OCI-LY1 (cell line): ENCODE data around the gene CHAD.

Source experiments
- H2AFZ ChIP-seq: fragments of 200-600 bp; sonication (generic), shearing (Covaris generic); 2 replicates; pipeline ENCODE4 v1.6.0; 2014; ENCODE audit warnings: antibody characterized with exemption, mild to moderate bottlenecking, low read length
- H3F3A ChIP-seq: fragments of 200-600 bp; sonication (generic), shearing (Covaris generic); 2 replicates; pipeline ENCODE4 v1.6.0; 2014; ENCODE audit warnings: mild to moderate bottlenecking, antibody characterized with exemption, low read length, moderate library complexity; ENCODE audit not compliant: insufficient read depth
- H3K27ac ChIP-seq: fragments of 200-600 bp; sonication (generic); 2 replicates; pipeline ENCODE4 v1.5.1; 2014; ENCODE audit warnings: low read length, mixed run types, mild to moderate bottlenecking, low read depth; ENCODE audit not compliant: poor library complexity, severe bottlenecking
- H3K27me3 ChIP-seq: fragments of 200-600 bp; sonication (generic); 2 replicates; pipeline ENCODE4 v1.6.0; 2014; ENCODE audit warnings: antibody characterized with exemption, mild to moderate bottlenecking, low read length, moderate library complexity; ENCODE audit not compliant: insufficient read depth
- H3K36me3 ChIP-seq: fragments of 200-600 bp; sonication (generic); 2 replicates; pipeline ENCODE4 v1.6.1; 2014; ENCODE audit warnings: mild to moderate bottlenecking, antibody characterized with exemption, low read length, moderate library complexity, mixed read lengths; ENCODE audit not compliant: insufficient read depth
- H3K4me1 ChIP-seq: fragments of 200-600 bp; sonication (generic); 2 replicates; pipeline ENCODE4 v1.5.1; 2014; ENCODE audit warnings: mild to moderate bottlenecking, low read length, moderate library complexity; ENCODE audit not compliant: insufficient read depth, severe bottlenecking
- H3K4me2 ChIP-seq: fragments of 200-600 bp; sonication (generic), shearing (Covaris generic); 2 replicates; pipeline ENCODE4 v1.6.1; 2014; ENCODE audit warnings: low read length
- H3K4me3 ChIP-seq: fragments of 200-600 bp; sonication (generic); 2 replicates; pipeline ENCODE4 v1.5.1; 2014; ENCODE audit warnings: low read length, low read depth, mild to moderate bottlenecking, mixed read lengths; ENCODE audit not compliant: poor library complexity, severe bottlenecking
- H3K79me2 ChIP-seq: fragments of 200-600 bp; shearing (Covaris generic); 2 replicates; pipeline ENCODE4 v1.6.1; 2016; ENCODE audit warnings: mixed run types, low read length, mixed read lengths; ENCODE audit not compliant: insufficient read depth
- H3K9ac ChIP-seq: fragments of 200-600 bp; sonication (generic), shearing (Covaris generic); 2 replicates; pipeline ENCODE4 v1.6.1; 2014; ENCODE audit warnings: mild to moderate bottlenecking, low read length, mixed read lengths
- H3K9me2 ChIP-seq: fragments of 200-600 bp; sonication (generic), shearing (Covaris generic); 2 replicates; pipeline ENCODE4 v1.6.1; 2014; ENCODE audit warnings: low read depth, mild to moderate bottlenecking, low read length, mixed read lengths
- H3K9me3 ChIP-seq: fragments of 200-600 bp; shearing (Covaris generic); 2 replicates; pipeline ENCODE4 v1.6.1; 2014; ENCODE audit warnings: low read length, mixed read lengths
- H4K20me1 ChIP-seq: fragments of 200-600 bp; sonication (generic), shearing (Covaris generic); 2 replicates; pipeline ENCODE4 v1.6.0; 2016; ENCODE audit warnings: mild to moderate bottlenecking, low read length; ENCODE audit not compliant: insufficient read depth
- EZH2 ChIP-seq: fragments of 200-600 bp; sonication (generic), shearing (Covaris generic); IDR thresholded peaks from 2 replicates; pipeline ENCODE4 v1.8.0; 2017; ENCODE audit warnings: borderline replicate concordance, mixed run types, mild to moderate bottlenecking, antibody characterized with exemption, low read length, moderate library complexity, mixed read lengths
- TF ChIP-seq, protein P1 (sequence below): fragments of 200-600 bp; sonication (generic), shearing (Covaris generic); IDR thresholded peaks from 2 replicates; pipeline ENCODE4 v1.5.1; 2017; ENCODE audit warnings: mild to moderate bottlenecking, antibody characterized with exemption, low read length, moderate library complexity, mixed read lengths

Gene CHAD

DNA sequence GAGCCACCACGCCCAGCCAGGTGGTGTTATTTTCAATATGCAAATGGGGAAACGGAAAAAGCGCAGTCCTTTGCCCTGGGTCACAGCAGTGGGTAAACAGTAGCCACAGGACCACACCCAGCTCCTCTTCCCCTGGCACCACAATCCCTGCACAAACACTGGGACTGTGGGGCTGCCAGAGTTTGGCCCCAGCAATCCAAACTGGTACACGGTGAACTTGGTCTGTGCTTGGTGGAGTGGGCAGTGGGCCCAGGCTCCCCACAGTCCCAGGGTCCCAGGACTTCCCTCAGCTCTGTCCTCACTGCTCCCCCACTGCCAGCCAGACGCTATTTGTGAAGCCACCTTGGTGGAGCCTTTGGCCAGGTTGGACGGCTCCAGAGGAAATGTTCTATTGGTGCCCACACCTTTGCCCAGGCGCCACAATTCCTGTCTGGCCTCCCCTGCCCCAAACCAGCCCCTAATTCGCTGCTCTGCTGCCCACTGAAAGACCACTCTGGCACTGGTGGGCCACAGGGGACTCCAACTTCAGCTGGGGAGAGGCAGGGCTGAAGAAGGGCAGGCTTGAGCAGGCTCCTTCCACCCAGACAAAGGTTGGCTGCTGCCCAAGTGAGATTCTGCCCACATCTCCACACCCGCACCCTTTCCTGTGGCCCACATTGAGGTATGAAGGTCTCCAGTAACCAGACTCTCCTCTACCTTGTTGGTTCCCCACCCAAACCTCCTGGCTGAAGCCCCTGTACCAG is 2.1 kb downstream of the CHAD start:
- H3K79me2 ChIP-seq, result no peaks in the 10 kb centered on the region
- H3K4me1 ChIP-seq, result no peaks in the 10 kb centered on the region
- no peak overlapping the region for H2AFZ ChIP-seq
- TF ChIP-seq EZH2, result no peak
- H3K4me2 ChIP-seq, result no peak overlapping the region
- H3K9ac ChIP-seq, result no peak overlapping the region
- no peaks in the 10 kb centered on the region for H3K36me3 ChIP-seq
- no peak overlapping the region for H3K27ac ChIP-seq
- no peaks in the 10 kb centered on the region for H4K20me1 ChIP-seq
- H3K27me3 ChIP-seq, result no peaks in the 10 kb centered on the region
- H3K4me3 ChIP-seq, result no peak overlapping the region
- H3K9me2 ChIP-seq, result no peaks in the 10 kb centered on the region
- no peaks in the 10 kb centered on the region for H3K9me3 ChIP-seq
- H3F3A ChIP-seq, result no peaks in the 10 kb centered on the region

DNA sequence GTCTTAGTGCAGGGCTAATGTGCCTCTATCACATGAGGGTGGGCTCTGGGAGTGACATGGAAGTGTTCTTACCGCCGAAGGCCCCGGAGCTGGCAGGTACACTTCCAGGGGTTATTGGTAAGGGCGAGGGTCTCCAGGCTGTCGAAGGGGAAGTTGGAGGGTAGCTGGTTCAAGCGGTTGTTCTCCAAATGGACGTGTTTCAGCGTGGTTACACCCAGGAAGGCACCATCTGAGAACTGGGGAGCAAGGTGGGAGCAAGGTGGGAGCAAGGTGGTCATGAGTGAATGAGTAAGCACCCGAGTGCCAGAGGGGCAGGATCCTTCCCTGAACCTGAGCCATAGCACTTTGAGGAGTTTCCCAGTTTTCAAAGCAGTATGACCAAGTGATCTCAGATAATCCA is 3.0 kb downstream of the CHAD start:
- Histone ChIP-seq H3K79me2 (no peaks in the 10 kb centered on the region), H3K27me3 (no peaks in the 10 kb centered on the region), H3K36me3 (no peaks in the 10 kb centered on the region), H3K9ac (no peak overlapping the region), H2AFZ (no peak overlapping the region), H3K27ac (no peak overlapping the region), H4K20me1 (no peaks in the 10 kb centered on the region), H3K9me3 (no peaks in the 10 kb centered on the region), H3K4me2 (no peak overlapping the region), H3K4me1 (no peaks in the 10 kb centered on the region), H3F3A (no peaks in the 10 kb centered on the region), H3K4me3 (no peak overlapping the region), H3K9me2 (no peaks in the 10 kb centered on the region)
- TF ChIP-seq EZH2, result no peak
- TF ChIP-seq, protein P1, sequence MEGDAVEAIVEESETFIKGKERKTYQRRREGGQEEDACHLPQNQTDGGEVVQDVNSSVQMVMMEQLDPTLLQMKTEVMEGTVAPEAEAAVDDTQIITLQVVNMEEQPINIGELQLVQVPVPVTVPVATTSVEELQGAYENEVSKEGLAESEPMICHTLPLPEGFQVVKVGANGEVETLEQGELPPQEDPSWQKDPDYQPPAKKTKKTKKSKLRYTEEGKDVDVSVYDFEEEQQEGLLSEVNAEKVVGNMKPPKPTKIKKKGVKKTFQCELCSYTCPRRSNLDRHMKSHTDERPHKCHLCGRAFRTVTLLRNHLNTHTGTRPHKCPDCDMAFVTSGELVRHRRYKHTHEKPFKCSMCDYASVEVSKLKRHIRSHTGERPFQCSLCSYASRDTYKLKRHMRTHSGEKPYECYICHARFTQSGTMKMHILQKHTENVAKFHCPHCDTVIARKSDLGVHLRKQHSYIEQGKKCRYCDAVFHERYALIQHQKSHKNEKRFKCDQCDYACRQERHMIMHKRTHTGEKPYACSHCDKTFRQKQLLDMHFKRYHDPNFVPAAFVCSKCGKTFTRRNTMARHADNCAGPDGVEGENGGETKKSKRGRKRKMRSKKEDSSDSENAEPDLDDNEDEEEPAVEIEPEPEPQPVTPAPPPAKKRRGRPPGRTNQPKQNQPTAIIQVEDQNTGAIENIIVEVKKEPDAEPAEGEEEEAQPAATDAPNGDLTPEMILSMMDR, result no peak

DNA sequence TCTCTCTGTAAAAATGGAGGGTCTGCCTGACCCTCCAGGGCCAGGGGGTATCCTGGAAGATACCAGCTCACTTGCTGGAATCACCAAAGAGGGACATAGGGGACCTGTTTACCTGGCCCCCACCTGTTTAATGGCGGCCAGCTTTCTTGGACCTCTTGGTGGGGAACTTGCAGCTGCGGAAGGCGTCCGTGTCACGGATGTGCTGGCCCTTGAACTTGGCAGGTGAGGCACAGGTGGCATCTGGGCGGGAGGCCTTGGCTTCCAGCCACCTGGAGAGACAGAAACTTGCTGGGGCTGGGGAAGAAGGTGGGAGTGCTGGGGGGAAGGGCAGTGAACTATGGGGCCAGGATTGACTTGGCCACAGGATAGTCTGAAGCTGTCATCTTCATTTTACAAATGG is 3.5 kb downstream of the CHAD start:
- H3F3A ChIP-seq, result no peaks in the 10 kb centered on the region
- no peaks in the 10 kb centered on the region for H3K4me1 ChIP-seq
- no peak overlapping the region for H3K4me2 ChIP-seq
- H4K20me1 ChIP-seq, result no peaks in the 10 kb centered on the region
- no peaks in the 10 kb centered on the region for H3K79me2 ChIP-seq
- no peaks in the 10 kb centered on the region for H3K27me3 ChIP-seq
- H3K9me2 ChIP-seq, result no peaks in the 10 kb centered on the region
- no peak overlapping the region for H2AFZ ChIP-seq
- no peak for TF ChIP-seq EZH2
- TF ChIP-seq, protein P1, result no peak
- no peaks in the 10 kb centered on the region for H3K9me3 ChIP-seq
- no peak overlapping the region for H3K4me3 ChIP-seq
- H3K27ac ChIP-seq, result no peak overlapping the region
- H3K36me3 ChIP-seq, result no peaks in the 10 kb centered on the region
- H3K9ac ChIP-seq, result no peak overlapping the region

DNA sequence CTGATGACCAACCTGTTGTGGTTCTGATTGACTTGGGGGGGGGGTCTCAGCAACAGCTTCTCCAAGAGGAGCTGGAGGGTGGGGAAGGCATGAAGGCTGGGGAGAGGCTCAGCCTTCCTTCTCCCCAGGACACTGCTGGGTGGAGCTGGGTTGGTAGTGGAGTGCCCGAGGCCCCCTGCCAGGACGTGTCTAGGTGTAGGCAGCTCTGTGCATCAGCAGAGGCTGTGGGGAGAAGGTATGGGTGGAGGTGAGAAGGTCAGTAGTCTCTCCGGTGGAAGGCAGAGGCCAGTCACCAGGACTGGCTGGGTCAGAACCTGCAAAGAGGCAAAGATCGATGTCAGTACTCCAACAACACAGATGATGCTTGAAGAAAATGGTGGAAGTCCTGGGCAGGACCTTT is 3.9 kb downstream of the CHAD start:
- H3K4me3 ChIP-seq, result no peak overlapping the region
- no peak overlapping the region for H3K9ac ChIP-seq
- no peak overlapping the region for H3K27ac ChIP-seq
- no peaks in the 10 kb centered on the region for H3K9me2 ChIP-seq
- H2AFZ ChIP-seq, result no peak overlapping the region
- TF ChIP-seq, protein P1, result no peak
- no peak for TF ChIP-seq EZH2
- no peaks in the 10 kb centered on the region for H3K4me1 ChIP-seq
- no peak overlapping the region for H3K4me2 ChIP-seq
- H4K20me1 ChIP-seq, result no peaks in the 10 kb centered on the region
- H3K27me3 ChIP-seq, result no peaks in the 10 kb centered on the region
- H3K79me2 ChIP-seq, result no peaks in the 10 kb centered on the region
- no peaks in the 10 kb centered on the region for H3K9me3 ChIP-seq
- no peaks in the 10 kb centered on the region for H3F3A ChIP-seq
- H3K36me3 ChIP-seq, result no peaks in the 10 kb centered on the region
